ENCODE results near the gene CSF1R. TPM values are rescaled to one million over a fixed set of nuclear protein-coding genes. Genes with fewer than 3 reads are reported as not detected.

The CSF1R gene
- total RNA-seq, 1 experiment from 2014 or later, result not detected

- H3K9me3 ChIP-seq (ENCODE audit: low read depth, low read length, poor library complexity, severe bottlenecking), result no peaks in the 10 kb centered on the region
- ChIA-PET POLR2A (ENCODE audit: low non-redundant PET) (interaction anchor here (0.6 kb wide), 1 partner anchor 80 kb away, joined by 3 read pairs; no protein-coding TSS in a partner anchor), CTCF (no interaction called here)
- H3K4me1 ChIP-seq (ENCODE audit: insufficient read depth, low read length, poor library complexity, severe bottlenecking), result no peaks in the 10 kb centered on the region
- TF ChIP-seq EZH2 (IDR thresholded peaks at IDR 0.05; ENCODE audit: borderline replicate concordance, low read depth, low read length, poor library complexity, severe bottlenecking), result no peak
- no peak for TF ChIP-seq CTCF (conservative IDR thresholded peaks at IDR 0.05; ENCODE audit: low read depth, low read length)
- no TSS peak for BruUV-seq (replicated peaks)
- no peaks in the 10 kb centered on the region for H3K27me3 ChIP-seq (replicated peaks; ENCODE audit: insufficient read depth, low read depth, low read length, poor library complexity)
- intact Hi-C loops (cut with micrococcal nuclease; ENCODE audit: unreplicated experiment), result loop anchor here (10.0 kb wide), 1 partner anchor 284 kb away; no protein-coding TSS in a partner anchor
- H3K36me3 ChIP-seq (ENCODE audit: insufficient read depth, low read length, poor library complexity, severe bottlenecking), result peaks cover 7% of the 10 kb centered on the region
- DNase-seq (ENCODE audit: low spot score), result no peak
- no peak overlapping the region for H3K27ac ChIP-seq (ENCODE audit: low read depth, low read length, poor library complexity, severe bottlenecking)
- no peak overlapping the region for H3K4me3 ChIP-seq (ENCODE audit: low read depth, low read length, poor library complexity, severe bottlenecking)
Measured at GRCh38 chr5:150118561-150119229, 32.3 kb upstream of the CSF1R start.

- no peak for TF ChIP-seq EZH2 (IDR thresholded peaks at IDR 0.05; ENCODE audit: borderline replicate concordance, low read depth, low read length, poor library complexity, severe bottlenecking)
- no peak for TF ChIP-seq CTCF (conservative IDR thresholded peaks at IDR 0.05; ENCODE audit: low read depth, low read length)
- Histone ChIP-seq H3K4me1 (ENCODE audit: insufficient read depth, low read length, poor library complexity, severe bottlenecking) (no peaks in the 10 kb centered on the region), H3K27ac (ENCODE audit: low read depth, low read length, poor library complexity, severe bottlenecking) (no peak overlapping the region), H3K36me3 (ENCODE audit: insufficient read depth, low read length, poor library complexity, severe bottlenecking) (peaks cover 7% of the 10 kb centered on the region), H3K27me3 (replicated peaks; ENCODE audit: insufficient read depth, low read depth, low read length, poor library complexity) (no peaks in the 10 kb centered on the region), H3K4me3 (ENCODE audit: low read depth, low read length, poor library complexity, severe bottlenecking) (no peak overlapping the region), H3K9me3 (ENCODE audit: low read depth, low read length, poor library complexity, severe bottlenecking) (no peaks in the 10 kb centered on the region)
- DNase-seq (ENCODE audit: low spot score), result no peak
- POLR2A ChIA-PET (ENCODE audit: low non-redundant PET), result no interaction called here
- intact Hi-C loops (cut with micrococcal nuclease; ENCODE audit: unreplicated experiment), result loop anchor here (10.0 kb wide), 1 partner anchor 283 kb away; no protein-coding TSS in a partner anchor
- no TSS peak for BruUV-seq (replicated peaks)
- CTCF ChIA-PET, result no interaction called here
Measured at GRCh38 chr5:150117945-150118560, 31.7 kb upstream of the CSF1R start.

- H3K36me3 ChIP-seq (ENCODE audit: insufficient read depth, low read length, poor library complexity, severe bottlenecking), result peaks cover 7% of the 10 kb centered on the region
- DNase-seq (ENCODE audit: low spot score), result no peak
- BruUV-seq (replicated peaks), result no TSS peak
Measured at GRCh38 chr5:150116667-150117400, 30.5 kb upstream of the CSF1R start.

More at GRCh38 chr5:150116667-150117400, 30.5 kb upstream of the CSF1R start:
- TF ChIP-seq CTCF (conservative IDR thresholded peaks at IDR 0.05; ENCODE audit: low read depth, low read length), result no peak
- no peak for TF ChIP-seq EZH2 (IDR thresholded peaks at IDR 0.05; ENCODE audit: borderline replicate concordance, low read depth, low read length, poor library complexity, severe bottlenecking)
- POLR2A ChIA-PET (ENCODE audit: low non-redundant PET), result no interaction called here
- CTCF ChIA-PET, result no interaction called here
- Histone ChIP-seq H3K4me1 (ENCODE audit: insufficient read depth, low read length, poor library complexity, severe bottlenecking) (peaks cover 4% of the 10 kb centered on the region), H3K27ac (ENCODE audit: low read depth, low read length, poor library complexity, severe bottlenecking) (no peak overlapping the region), H3K9me3 (ENCODE audit: low read depth, low read length, poor library complexity, severe bottlenecking) (no peaks in the 10 kb centered on the region), H3K27me3 (replicated peaks; ENCODE audit: insufficient read depth, low read depth, low read length, poor library complexity) (no peaks in the 10 kb centered on the region), H3K4me3 (ENCODE audit: low read depth, low read length, poor library complexity, severe bottlenecking) (no peak overlapping the region)
- intact Hi-C loops (cut with micrococcal nuclease; ENCODE audit: unreplicated experiment), result loop anchor here (10.0 kb wide), 1 partner anchor 282 kb away; no protein-coding TSS in a partner anchor
